ENCODE measurements around the gene WDR45B.

DNA sequence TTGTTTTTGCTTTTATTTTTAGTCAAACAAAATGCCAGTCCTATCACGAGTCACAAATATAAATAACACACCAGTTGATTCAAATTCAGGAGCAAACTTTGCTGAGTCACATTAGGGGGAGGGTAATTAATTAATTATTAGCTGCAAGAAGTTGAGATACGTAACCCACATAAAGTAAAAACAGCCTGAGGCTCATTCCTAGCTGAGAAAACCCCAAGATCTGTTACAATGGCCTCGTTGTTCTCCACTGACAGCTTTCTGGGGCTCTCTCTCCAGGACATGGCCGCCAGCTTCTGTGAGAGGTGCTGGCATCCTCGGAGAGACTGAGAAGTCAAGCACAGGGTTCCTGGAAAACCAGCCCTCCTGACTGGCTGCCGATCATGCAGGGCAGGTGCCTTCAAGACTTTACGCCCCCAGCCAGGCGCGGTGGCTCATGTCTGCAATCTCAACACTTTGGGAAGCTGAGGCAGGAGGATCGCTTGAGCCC lies 39.2 kb upstream of the WDR45B start:
- TF ChIP-seq, protein P1, sequence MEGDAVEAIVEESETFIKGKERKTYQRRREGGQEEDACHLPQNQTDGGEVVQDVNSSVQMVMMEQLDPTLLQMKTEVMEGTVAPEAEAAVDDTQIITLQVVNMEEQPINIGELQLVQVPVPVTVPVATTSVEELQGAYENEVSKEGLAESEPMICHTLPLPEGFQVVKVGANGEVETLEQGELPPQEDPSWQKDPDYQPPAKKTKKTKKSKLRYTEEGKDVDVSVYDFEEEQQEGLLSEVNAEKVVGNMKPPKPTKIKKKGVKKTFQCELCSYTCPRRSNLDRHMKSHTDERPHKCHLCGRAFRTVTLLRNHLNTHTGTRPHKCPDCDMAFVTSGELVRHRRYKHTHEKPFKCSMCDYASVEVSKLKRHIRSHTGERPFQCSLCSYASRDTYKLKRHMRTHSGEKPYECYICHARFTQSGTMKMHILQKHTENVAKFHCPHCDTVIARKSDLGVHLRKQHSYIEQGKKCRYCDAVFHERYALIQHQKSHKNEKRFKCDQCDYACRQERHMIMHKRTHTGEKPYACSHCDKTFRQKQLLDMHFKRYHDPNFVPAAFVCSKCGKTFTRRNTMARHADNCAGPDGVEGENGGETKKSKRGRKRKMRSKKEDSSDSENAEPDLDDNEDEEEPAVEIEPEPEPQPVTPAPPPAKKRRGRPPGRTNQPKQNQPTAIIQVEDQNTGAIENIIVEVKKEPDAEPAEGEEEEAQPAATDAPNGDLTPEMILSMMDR (IDR thresholded peaks at IDR 0.05): no peak
- TF ChIP-seq EZH2 (IDR thresholded peaks at IDR 0.05; ENCODE audit: borderline replicate concordance, insufficient read depth, low read depth, low read length, poor library complexity, severe bottlenecking): no peak
